ENCODE results near the gene CYP2E1. TPM values are rescaled to one million over a fixed set of nuclear protein-coding genes. Genes with fewer than 3 reads are reported as not detected.
"Not testable (repeated sequence)": the region's sequence is repeated elsewhere in the genome, so short reads cannot be mapped to it uniquely, and the experiment has no call there.

Gene CYP2E1
- total and polyA plus RNA-seq, 2 experiments from 2014 or later: 0.31 TPM; not detected in 1

DNA sequence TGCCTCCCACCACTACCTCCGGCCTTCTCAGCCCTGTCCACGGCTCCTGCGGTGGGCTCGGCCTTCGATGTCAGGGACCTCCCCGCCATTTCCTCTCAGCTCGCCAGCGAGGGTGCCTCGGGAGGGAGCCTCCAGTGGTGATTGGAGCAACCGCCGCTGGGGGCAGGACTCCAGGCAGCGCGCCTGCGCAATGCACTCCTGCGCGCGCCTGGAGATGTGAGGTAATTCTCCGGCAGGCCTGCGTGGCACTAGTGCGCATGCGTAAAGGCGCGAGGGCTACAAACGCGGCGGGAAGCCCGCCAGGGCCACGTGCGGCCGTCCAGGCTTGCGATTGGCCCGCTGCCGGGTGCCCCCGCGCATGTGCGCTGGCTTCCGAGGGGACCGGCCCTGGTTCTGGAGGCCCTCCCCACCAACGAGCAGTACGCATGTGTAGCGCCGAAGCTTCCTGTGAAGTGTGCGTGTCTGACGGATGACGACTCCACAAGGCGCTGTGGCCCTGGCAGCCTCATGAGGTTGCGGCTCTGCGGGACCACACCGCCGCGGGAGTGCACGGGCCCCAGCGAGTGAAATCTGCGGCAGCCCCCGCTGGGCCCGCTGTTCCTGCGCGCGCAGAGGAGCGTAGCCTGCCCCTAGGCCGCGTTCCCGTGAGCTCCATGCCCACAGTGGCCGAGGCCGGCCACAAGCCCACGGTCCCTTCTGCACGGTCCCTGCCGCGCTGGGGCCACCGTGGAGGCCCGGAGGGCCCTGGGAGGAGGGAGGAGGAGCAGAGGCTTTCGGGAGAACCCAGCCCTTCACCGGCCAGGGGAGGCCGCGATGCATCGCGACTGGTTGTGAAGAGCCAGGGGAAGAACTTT, 38.5 kb downstream of the CYP2E1 start, which contains the start of gene SYCE1:
Gene SYCE1 (minus strand): TSS at position 143 of the 854 bp plus-strand sequence. CDS start 54 bp downstream, at position 89.
- Histone ChIP-seq H3K27ac (no peak within 1 kb of the TSS), H3K4me3 (no peak within 1 kb of the TSS), H2AFZ (no peak within 1 kb of the TSS), H3K9ac (no peak within 1 kb of the TSS), H3K79me2 (ENCODE audit: insufficient read depth) (no peaks in the 10 kb centered on the region), H4K20me1 (ENCODE audit: insufficient read depth) (no peaks in the 10 kb centered on the region), H3K4me1 (ENCODE audit: insufficient read depth) (no peaks in the 10 kb centered on the region), H3K36me3 (ENCODE audit: low read depth) (no peaks in the 10 kb centered on the region), H3K9me2 (ENCODE audit: insufficient read depth) (no peaks in the 10 kb centered on the region), H3K4me2 (ENCODE audit: unreplicated experiment) (no peak within 1 kb of the TSS), H3K27me3 (replicated peaks; ENCODE audit: insufficient read depth) (no peaks in the 10 kb centered on the region; the same call in 1 of the 2 replicates), H3F3A (ENCODE audit: insufficient read depth) (no peaks in the 10 kb centered on the region), H3K9me3 (ENCODE audit: low read depth) (no peaks in the 10 kb centered on the region)
- in situ Hi-C loops (cut with MboI): no loop called here
- 69 to 70% methylated on average over 73 to 77 of the region's 77 CpGs for WGBS, 2 experiments (ENCODE audit: low coverage in 1 of 2, low lambda C conversion rate in 2 of 2, missing lambda C conversion rate in 2 of 2)
- DNase-seq: no peak
- TF ChIP-seq EZH2phosphoT487 (IDR thresholded peaks at IDR 0.05; ENCODE audit: insufficient read depth, low read depth) (no peak), EZH2 (IDR thresholded peaks at IDR 0.05; ENCODE audit: insufficient read depth, poor library complexity, severe bottlenecking) (no peak)

DNA sequence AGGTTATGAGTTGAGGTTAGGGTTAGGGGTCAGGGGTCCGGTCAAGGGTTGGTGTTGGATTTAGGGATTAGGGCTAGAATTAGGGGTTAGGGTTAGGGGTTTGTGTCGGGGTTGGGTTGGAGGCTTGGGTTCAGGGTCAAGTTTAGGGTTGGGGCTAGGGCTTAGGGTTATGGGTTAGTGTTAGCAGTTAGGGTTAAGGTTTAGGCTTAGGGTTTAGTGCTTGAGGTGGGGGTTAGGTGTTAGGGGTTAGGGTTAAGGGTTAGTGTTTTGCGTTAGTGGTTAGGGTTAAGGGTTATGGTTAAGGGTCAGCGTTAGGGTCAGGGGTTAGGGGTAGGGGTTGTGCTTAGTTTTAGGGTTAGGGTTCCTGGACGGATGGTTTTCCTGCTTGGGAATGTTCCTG, 40.0 kb downstream of the CYP2E1 start:
- no peak for DNase-seq
- H3K27me3 ChIP-seq (replicated peaks; ENCODE audit: insufficient read depth): no peaks in the 10 kb centered on the region
- H3K9me3 ChIP-seq (ENCODE audit: low read depth): no peaks in the 10 kb centered on the region
- H2AFZ ChIP-seq: no peak overlapping the region
- H3K79me2 ChIP-seq (ENCODE audit: insufficient read depth): no peaks in the 10 kb centered on the region
- no peak overlapping the region for H3K9ac ChIP-seq
- no peaks in the 10 kb centered on the region for H3K4me1 ChIP-seq (ENCODE audit: insufficient read depth)
- H3K4me2 ChIP-seq (ENCODE audit: unreplicated experiment): no peak overlapping the region
- in situ Hi-C loops (cut with MboI): no loop called here
- H3K9me2 ChIP-seq (ENCODE audit: insufficient read depth): no peaks in the 10 kb centered on the region
- no peaks in the 10 kb centered on the region for H3K36me3 ChIP-seq (ENCODE audit: low read depth)
- H4K20me1 ChIP-seq (ENCODE audit: insufficient read depth): no peaks in the 10 kb centered on the region
- H3K27ac ChIP-seq: no peak overlapping the region
- no peaks in the 10 kb centered on the region for H3F3A ChIP-seq (ENCODE audit: insufficient read depth)
- no peak overlapping the region for H3K4me3 ChIP-seq
- TF ChIP-seq EZH2phosphoT487 (IDR thresholded peaks at IDR 0.05; ENCODE audit: insufficient read depth, low read depth) (no peak), EZH2 (IDR thresholded peaks at IDR 0.05; ENCODE audit: insufficient read depth, poor library complexity, severe bottlenecking) (no peak)
- WGBS, 2 experiments (ENCODE audit: low coverage in 1 of 2, low lambda C conversion rate in 2 of 2, missing lambda C conversion rate in 2 of 2): 36 to 42% methylated on average over 5 of the region's 5 CpGs

DNA sequence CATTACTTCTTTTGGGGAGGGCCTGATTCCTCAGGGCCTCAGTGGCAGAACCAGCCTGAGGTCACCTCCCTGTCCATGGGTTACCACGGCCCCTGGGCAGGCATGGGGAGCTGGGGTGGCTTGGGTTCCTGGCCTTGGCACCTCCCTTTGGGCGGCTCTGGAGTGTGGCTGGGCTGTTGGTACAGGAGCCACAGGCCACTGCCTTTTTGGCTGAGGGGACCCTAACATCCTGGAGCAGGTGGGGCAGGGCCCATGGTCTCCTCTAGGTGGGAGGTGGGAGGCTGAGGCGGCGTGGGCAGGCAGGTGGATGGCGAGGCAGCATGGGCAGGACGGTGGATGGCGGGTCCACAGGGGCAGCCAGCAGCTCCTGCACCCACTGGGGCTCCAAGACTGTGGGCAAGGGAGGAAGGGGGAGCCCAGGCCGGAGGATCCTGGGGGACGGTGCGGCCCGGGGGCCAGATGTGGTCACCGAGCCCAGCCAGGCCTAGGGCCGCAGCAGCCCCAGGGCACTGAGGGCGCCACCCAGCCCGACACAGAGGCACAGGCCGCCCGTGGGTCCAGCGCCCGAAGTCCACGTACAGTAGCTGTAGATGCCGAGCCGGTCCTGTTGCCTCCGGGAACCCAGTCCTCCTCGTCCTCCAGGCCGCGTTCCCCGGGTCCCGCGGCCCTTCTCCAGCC, 40.6 kb downstream of the CYP2E1 start:
- in situ Hi-C loops (cut with MboI): no loop called here
- H3K4me2 ChIP-seq (ENCODE audit: unreplicated experiment): no peak overlapping the region
- H3K9me3 ChIP-seq (ENCODE audit: low read depth): no peaks in the 10 kb centered on the region
- H3K9ac ChIP-seq: no peak overlapping the region
- TF ChIP-seq EZH2phosphoT487 (IDR thresholded peaks at IDR 0.05; ENCODE audit: insufficient read depth, low read depth) (no peak), EZH2 (IDR thresholded peaks at IDR 0.05; ENCODE audit: insufficient read depth, poor library complexity, severe bottlenecking) (no peak)
- no peaks in the 10 kb centered on the region for H3F3A ChIP-seq (ENCODE audit: insufficient read depth)
- H3K9me2 ChIP-seq (ENCODE audit: insufficient read depth): no peaks in the 10 kb centered on the region
- no peak overlapping the region for H2AFZ ChIP-seq
- 72 to 73% methylated on average over 8 to 22 of the region's 29 CpGs for WGBS, 2 experiments (ENCODE audit: low coverage in 1 of 2, low lambda C conversion rate in 2 of 2, missing lambda C conversion rate in 2 of 2)
- H3K79me2 ChIP-seq (ENCODE audit: insufficient read depth): no peaks in the 10 kb centered on the region
- H3K36me3 ChIP-seq (ENCODE audit: low read depth): no peaks in the 10 kb centered on the region
- H3K4me1 ChIP-seq (ENCODE audit: insufficient read depth): no peaks in the 10 kb centered on the region
- no peaks in the 10 kb centered on the region for H3K27me3 ChIP-seq (replicated peaks; ENCODE audit: insufficient read depth)
- H4K20me1 ChIP-seq (ENCODE audit: insufficient read depth): no peaks in the 10 kb centered on the region
- H3K4me3 ChIP-seq: no peak overlapping the region
- H3K27ac ChIP-seq: no peak overlapping the region
- DNase-seq: no peak

DNA sequence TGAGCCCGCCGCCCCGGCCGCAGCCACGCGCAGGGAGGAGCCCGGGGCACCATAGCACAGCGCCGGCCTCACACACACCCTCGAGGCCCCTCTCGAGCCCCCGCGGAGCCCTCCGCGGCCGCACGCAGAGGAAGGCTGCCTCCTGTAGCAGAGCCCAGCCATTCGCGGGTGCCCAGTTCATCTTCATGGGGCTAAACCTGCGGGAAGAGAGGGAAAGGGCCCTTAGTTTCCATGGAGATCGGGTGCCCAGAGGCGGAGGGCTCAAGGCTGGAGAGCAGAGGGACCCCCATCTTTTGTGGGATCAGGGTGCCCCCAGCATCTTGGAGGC, 41.1 kb downstream of the CYP2E1 start:
- no peak for DNase-seq
- in situ Hi-C loops (cut with MboI): no loop called here
- H3K9me3 ChIP-seq (ENCODE audit: low read depth): no peaks in the 10 kb centered on the region
- no peaks in the 10 kb centered on the region for H3F3A ChIP-seq (ENCODE audit: insufficient read depth)
- no peaks in the 10 kb centered on the region for H4K20me1 ChIP-seq (ENCODE audit: insufficient read depth)
- no peak overlapping the region for H2AFZ ChIP-seq
- H3K4me3 ChIP-seq: no peak overlapping the region
- no peaks in the 10 kb centered on the region for H3K9me2 ChIP-seq (ENCODE audit: insufficient read depth)
- H3K27me3 ChIP-seq (replicated peaks; ENCODE audit: insufficient read depth): no peaks in the 10 kb centered on the region
- H3K4me2 ChIP-seq (ENCODE audit: unreplicated experiment): no peak overlapping the region
- 82 to 94% methylated on average over 18 to 22 of the region's 22 CpGs for WGBS, 2 experiments (ENCODE audit: low coverage in 1 of 2, low lambda C conversion rate in 2 of 2, missing lambda C conversion rate in 2 of 2)
- no peaks in the 10 kb centered on the region for H3K79me2 ChIP-seq (ENCODE audit: insufficient read depth)
- H3K36me3 ChIP-seq (ENCODE audit: low read depth): no peaks in the 10 kb centered on the region
- TF ChIP-seq EZH2 (IDR thresholded peaks at IDR 0.05; ENCODE audit: insufficient read depth, poor library complexity, severe bottlenecking): no peak
- TF ChIP-seq EZH2phosphoT487 (IDR thresholded peaks at IDR 0.05; ENCODE audit: insufficient read depth, low read depth): no peak
- H3K27ac ChIP-seq: no peak overlapping the region
- no peaks in the 10 kb centered on the region for H3K4me1 ChIP-seq (ENCODE audit: insufficient read depth)
- H3K9ac ChIP-seq: no peak overlapping the region

DNA sequence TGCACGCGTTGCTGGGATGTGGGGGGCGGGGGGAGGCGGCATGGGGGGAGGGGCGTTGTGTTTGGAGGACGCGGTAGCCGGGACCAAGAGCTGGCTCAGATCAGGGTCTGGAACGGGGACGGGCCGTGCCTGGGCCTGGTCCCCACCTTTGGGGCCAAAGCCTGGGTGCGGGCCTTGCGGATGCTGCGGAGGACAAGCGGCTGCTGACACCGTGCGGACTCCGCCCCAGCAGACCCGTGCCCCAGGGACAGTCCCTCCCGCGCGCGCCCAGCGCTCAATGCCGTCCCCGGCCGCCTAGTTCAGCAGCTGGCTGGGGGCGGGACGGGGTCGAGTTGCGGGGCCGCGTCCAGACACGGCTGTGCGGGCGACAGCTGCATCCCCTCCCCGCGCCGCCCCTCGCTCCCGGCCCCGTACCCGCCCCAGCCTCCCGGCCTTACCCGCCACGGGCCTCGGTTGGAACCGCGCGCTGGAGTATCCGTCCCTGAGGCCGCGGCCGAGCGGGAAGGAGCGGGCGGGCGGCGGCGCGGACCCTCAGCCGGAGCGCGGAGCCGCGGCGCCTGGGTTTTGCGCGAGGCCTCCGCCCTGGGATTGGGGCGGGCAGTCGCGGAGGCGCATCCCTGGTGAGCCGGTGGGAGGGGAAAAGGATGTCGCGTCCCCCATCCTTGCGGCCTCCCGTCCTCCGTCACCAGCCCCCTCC, 41.8 kb downstream of the CYP2E1 start:
- H3K4me3 ChIP-seq; H3K4me2 ChIP-seq (ENCODE audit: unreplicated experiment); H3K27me3 ChIP-seq (replicated peaks; ENCODE audit: insufficient read depth); H3K27ac ChIP-seq; H3F3A ChIP-seq (ENCODE audit: insufficient read depth); in situ Hi-C loops (cut with MboI); H4K20me1 ChIP-seq (ENCODE audit: insufficient read depth); H2AFZ ChIP-seq; H3K9ac ChIP-seq; H3K79me2 ChIP-seq (ENCODE audit: insufficient read depth); H3K9me2 ChIP-seq (ENCODE audit: insufficient read depth); H3K9me3 ChIP-seq (ENCODE audit: low read depth); H3K36me3 ChIP-seq (ENCODE audit: low read depth); H3K4me1 ChIP-seq (ENCODE audit: insufficient read depth): not testable (repeated sequence)
- peak; percentile 18 for DNase-seq
- 50% methylated on average over 16 of the region's 80 CpGs; no CpG with 5 or more reads in 1 of the 2 experiments for WGBS, 2 experiments (ENCODE audit: low coverage in 1 of 2, low lambda C conversion rate in 2 of 2, missing lambda C conversion rate in 2 of 2)

DNA sequence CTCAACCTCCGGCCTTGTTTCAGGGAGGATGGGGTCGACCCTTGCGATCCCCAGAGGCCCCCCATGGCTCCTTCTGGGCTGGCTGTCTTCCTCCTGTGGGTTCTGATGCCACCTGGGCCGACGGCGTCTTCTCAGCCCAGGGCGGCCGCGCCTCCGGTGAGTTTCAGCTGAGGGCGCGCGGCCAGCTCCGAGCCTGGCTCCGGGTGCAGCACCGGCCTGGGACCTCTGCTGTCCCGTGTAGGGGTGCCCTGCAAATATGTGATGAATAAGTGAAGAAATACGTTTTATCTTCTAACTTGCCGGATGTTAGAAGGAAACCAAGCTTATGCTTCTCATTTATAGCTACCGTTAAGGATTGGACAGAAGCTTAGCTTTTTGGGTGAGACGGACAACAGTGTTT, 42.6 kb downstream of the CYP2E1 start:
- H3K27me3 ChIP-seq (replicated peaks; ENCODE audit: insufficient read depth); H3K9ac ChIP-seq; H3K27ac ChIP-seq; DNase-seq; H3F3A ChIP-seq (ENCODE audit: insufficient read depth); H3K9me2 ChIP-seq (ENCODE audit: insufficient read depth); H3K4me1 ChIP-seq (ENCODE audit: insufficient read depth); in situ Hi-C loops (cut with MboI); H3K9me3 ChIP-seq (ENCODE audit: low read depth); H4K20me1 ChIP-seq (ENCODE audit: insufficient read depth); H3K79me2 ChIP-seq (ENCODE audit: insufficient read depth); H3K4me3 ChIP-seq; H3K4me2 ChIP-seq (ENCODE audit: unreplicated experiment); H3K36me3 ChIP-seq (ENCODE audit: low read depth); H2AFZ ChIP-seq: not testable (repeated sequence)
- WGBS, 2 experiments (ENCODE audit: low coverage in 1 of 2, low lambda C conversion rate in 2 of 2, missing lambda C conversion rate in 2 of 2): 53 to 75% methylated on average over 11 to 15 of the region's 21 CpGs

All from GM23248 (cell line).